ENCODE measurements around the gene IRGC.

Gene IRGC

DNA sequence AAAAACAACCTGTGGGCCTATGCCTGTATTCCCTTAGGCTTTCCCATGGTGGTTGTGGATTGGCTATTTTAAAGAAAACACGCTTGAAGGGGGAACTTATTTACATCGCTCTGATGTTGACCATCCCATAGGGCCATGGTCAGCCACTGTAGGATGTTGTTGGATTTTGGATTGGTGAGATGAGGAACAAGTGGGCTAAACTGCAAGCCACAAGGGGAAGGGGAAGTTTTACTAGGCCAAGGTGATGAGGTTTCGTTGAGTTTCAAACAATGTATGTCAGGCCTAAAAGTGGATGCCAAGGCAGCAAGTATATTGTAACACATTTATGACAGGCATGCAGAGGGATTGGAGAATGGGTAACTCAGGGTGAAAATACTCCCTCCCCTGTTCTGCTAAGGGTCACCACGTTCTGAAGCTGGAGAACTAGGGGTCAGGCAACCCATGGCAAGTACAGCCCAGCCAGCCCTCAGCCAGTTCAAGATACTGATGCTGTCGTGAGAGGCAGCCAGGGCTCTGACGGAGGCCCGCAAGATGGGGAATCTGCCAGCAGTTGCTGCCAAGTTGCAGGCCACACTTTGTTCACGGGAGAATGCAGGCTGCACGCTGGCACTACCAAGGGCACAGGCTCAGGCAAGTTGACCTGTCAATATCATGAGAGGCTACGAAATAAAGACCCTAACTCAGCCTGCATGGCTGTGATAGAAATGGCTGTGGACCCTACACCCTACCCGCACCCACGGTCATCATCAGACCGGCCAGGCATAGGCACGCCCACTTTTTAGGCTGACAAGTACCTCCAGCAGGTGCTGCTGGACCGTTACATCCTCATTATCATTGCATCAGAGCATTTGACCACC lies 11.1 kb downstream of the IRGC start:
- peak; percentile 47 for DNase-seq

- DNase-seq: no peak
Measured at GRCh38 chr19:43727593-43727853, 11.6 kb downstream of the IRGC start.

GRCh38 chr19:43729919-43730318 lies 14.0 kb downstream of the IRGC start:
- no peak for DNase-seq

GRCh38 chr19:43731346-43731745 lies 15.5 kb downstream of the IRGC start:
- DNase-seq: no peak

- DNase-seq: peak; percentile 77
Measured at GRCh38 chr19:43731846-43732245, 16.0 kb downstream of the IRGC start.

DNA sequence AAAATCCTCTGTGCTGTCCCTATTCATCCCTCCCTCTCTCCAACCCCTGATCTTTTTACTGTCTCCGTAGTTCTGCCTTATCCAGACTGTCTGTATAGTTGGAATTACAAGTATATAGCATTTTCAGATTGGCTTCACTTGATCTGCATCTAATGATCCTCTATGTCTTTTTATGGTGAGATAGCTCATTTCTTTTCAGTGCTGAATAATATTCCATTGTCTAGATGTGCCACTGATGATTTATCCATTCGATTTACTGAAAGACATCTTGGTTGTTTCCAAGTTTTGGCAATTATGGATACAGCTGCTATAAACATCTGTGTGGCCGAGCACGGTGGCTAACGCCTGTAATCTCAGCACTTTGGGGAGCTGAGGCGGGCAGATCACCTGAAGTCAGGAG lies 19.1 kb downstream of the IRGC start:
- no peak for DNase-seq

GRCh38 chr19:43735957-43736356 lies 20.1 kb downstream of the IRGC start:
- DNase-seq: no peak

DNA sequence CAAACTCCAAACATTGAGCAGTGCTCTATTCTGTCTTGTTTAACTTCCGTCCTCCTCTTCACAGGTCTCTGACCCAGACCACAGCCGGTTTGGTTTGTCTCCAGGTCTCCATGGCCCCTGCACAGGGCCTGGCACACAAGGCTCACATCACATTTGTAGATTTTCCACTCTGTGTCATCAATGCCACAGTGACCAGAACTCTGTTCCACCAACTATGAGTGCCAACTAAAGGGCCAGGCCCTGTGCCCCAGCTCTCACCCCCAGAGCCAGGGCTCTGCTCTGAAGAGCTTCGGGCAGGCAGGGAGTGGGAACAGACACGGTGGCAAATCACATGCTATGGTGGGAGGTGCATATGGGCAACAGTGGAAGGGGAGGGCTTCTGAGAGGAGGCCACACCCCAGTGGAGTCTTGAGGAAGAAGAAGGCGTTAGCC lies 22.9 kb downstream of the IRGC start:
- no peak for DNase-seq

DNA sequence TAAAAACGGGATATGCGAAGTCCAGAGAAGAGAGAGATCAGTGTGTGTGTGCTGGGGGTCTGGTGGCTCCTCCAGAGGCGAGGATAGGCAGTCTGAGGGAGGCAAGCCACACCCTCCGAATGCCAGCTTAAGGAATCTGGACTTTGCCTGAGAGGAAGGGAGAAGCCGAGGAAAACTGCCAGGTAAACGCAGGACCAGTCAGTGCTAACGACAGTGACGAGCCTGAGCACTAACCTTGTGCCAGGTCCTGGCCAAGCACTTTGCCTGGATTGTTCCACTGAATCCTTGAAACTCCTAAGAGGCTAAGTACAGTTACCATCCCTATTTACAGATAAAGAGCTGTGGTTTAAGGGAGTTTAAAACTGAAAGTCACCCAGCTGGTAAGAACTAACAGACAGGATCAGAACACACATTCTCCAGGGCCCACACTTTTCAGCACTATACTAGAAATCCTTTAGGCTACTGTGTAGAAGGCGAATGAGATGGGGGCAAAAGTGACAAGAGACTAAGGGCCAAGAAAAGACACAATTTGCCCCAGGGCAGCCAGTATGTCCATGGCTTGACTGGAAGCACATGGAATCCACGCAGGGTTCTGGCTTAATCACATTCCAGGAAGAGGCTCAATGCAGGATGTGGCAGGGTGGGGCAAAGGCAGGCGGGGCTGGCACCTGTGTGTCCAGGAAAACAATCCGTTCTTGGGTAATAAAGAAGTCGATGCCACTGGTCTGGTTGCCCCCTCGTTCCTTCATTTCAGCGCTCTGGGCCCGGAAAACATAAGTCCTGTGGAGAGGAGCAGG lies 23.8 kb downstream of the IRGC start:
- DNase-seq: no peak

- DNase-seq: no peak
Measured at GRCh38 chr19:43741075-43741825, 25.4 kb downstream of the IRGC start.

DNA sequence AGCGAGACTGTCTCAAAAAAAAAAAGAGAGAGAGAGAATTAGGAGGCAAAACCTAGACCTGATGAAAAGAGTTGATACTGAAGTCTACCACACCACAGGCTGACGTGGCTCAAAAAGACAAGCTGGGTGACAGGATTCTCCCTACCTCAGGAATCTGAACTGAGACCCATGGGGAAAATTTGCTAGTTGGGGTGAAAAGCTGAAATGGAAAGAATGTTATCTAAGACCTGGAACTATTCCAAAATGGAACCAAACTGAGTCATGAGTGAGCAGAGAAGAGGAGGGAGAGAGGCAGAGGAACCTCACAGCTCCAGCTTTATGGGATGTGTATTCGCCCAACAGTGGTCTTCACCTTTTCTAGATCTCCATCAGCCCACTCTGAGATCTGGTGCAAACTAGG lies 27.2 kb downstream of the IRGC start:
- no peak for DNase-seq

- no peak for DNase-seq
Measured at GRCh38 chr19:43747557-43748204, 31.8 kb downstream of the IRGC start.

GRCh38 chr19:43748205-43748594 lies 32.3 kb downstream of the IRGC start:
- DNase-seq: no peak

DNA sequence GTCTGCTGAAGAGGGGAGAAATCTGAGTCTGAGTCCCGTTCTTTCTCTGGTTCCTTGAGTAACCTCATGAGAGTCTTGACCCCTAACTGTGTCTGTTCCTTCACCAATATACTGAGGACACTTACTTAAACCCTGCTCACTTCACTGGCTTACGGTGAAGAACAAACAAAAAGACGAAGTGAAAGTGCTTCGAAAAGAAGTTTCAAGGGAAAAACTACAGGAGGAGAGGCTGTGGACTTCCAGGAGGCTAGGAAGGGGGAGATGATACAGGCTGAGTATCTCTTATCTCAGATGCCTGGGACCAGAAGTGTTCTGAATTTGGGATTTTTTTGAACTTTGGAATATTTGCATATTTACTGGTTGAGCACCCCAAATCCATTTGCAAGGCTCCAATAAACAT lies 32.8 kb downstream of the IRGC start:
- no peak for DNase-seq

DNA sequence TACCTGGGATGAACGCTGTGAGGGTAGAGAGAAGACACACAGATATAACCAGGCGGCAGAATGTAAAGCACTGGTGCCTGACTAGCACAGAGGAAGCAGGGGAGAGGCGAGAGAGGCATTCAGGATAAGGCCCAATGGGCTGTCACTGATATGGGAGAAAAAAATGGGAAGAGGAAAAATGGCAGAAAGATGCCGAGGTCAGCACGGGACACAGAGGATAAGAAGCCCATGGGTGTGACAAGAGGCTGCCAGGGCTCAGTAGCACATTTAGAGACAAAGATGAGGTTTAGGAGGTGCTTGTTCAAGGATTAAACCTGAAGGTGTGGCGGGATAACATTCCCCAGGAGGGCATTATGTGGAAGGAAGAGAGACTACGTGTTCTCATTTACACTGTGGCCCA lies 33.3 kb downstream of the IRGC start:
- DNase-seq: no peak

- no peak for DNase-seq
Measured at GRCh38 chr19:43749898-43750297, 34.0 kb downstream of the IRGC start.

- no peak for DNase-seq
Measured at GRCh38 chr19:43751466-43752220, 35.8 kb downstream of the IRGC start.

- no peak for DNase-seq
Measured at GRCh38 chr19:43752287-43752875, 36.5 kb downstream of the IRGC start.

DNA sequence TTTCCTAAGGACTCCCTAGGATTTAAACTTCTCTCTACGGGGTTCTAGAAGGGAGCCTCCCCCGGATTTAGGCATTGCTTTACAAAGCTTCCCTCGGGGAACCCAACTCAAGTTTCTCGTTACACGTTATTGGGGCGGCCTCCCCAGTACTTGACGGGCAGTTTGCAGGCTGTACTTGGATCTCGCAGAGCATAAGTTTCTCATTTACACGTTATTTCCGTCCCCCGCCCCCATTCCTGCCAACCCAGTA lies 38.3 kb downstream of the IRGC start:
- no peak for DNase-seq

DNA sequence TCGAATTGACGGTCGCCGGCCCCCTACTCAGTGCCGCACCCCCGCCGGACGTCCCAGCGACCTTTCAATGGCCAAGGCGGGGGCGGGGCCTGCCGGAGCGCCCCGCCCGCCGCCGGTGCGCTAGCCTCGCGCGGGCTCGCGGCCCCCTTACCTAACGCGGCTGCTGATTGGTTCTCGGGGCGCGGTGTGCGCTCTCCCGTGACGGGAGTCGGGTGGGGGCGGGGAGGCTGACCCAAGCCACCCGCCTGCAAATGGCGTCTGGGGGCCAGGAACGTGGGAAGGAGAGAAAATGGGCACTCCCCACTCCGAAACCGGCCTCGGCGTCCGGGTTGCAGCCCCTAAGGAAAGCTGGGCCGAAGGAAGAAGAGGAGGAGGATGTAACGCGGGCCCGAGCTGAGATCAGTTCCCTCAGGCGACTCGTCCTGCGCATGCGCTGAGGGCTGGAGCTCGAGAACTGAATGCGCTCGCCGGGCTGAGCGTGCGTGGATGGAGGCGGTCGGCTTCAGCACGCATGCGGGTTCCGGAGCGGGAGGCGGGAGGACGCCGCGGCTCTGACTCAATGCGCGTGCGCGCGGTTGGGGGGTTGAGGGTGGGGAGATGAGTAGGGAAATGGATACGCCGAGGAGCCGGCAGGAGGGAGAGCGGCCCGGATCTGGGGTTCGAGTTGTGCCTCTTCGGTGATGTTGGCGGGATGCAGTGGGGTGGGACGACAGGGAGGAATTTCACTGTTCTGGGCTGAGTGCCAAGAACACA lies 38.8 kb downstream of the IRGC start, which contains the start of gene SMG9:
SMG9 (minus strand) TSS at position 460 of the 753 bp plus-strand sequence. CDS start 4,221 bp downstream, outside the sequence.
- DNase-seq: peak; percentile 87

DNA sequence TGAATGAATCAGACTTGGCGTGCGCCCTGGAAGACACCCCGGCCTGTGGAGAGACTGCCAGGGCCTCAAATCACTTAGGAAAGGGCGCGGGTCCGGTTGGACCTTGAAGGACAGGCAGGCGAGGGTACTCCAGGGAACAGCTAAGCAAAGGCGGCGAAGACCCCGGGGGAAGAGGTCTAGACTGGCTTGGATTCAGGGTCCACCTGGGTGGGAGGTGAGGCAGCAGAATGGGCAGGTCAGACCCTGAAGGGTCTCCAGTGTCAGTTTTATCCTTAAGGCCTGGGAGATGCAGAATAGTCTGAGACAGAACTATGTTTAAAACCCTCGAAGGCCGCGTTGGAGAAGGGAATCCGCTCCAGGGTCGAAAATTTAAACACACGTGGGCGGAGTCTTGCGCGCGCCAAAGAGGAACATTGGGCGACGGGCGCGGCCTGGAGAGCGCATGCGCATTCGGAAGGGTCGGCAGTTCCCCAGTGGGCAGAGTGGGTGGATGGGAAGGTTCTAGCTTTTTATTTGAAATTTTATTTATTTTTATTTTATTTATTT lies 39.5 kb downstream of the IRGC start:
- DNase-seq: peak; percentile 55

All from GF-D8 (cell line).